ENCODE measurements around the gene DAB1.
"Not testable (repeated sequence)": the region's sequence is repeated elsewhere in the genome, so short reads cannot be mapped to it uniquely, and the experiment has no call there.

DAB1 gene

GRCh38 chr1:57087660-57088059 is 336.2 kb downstream of the DAB1 start:
- not testable (repeated sequence) for DNase-seq (ENCODE audit: low read depth in 1 of 2, low spot score in 1 of 2)

- no peak for DNase-seq (ENCODE audit: low read depth in 1 of 2, low spot score in 1 of 2)
Observed at GRCh38 chr1:57086154-57086553, 337.7 kb downstream of the DAB1 start.

- no peak for DNase-seq (ENCODE audit: low read depth in 1 of 2, low spot score in 1 of 2)
Observed at GRCh38 chr1:57084701-57085100, 339.2 kb downstream of the DAB1 start.

- DNase-seq (ENCODE audit: low read depth in 1 of 2, low spot score in 1 of 2): no peak
Observed at GRCh38 chr1:57082711-57083439, 341.0 kb downstream of the DAB1 start.

- no peak for DNase-seq (ENCODE audit: low read depth in 1 of 2, low spot score in 1 of 2)
Observed at GRCh38 chr1:57079454-57080157, 344.3 kb downstream of the DAB1 start.

GRCh38 chr1:57072401-57073110 is 351.3 kb downstream of the DAB1 start:
- DNase-seq (ENCODE audit: low read depth in 1 of 2, low spot score in 1 of 2): no peak

GRCh38 chr1:57067863-57068262 is 356.0 kb downstream of the DAB1 start:
- no peak for DNase-seq (ENCODE audit: low read depth in 1 of 2, low spot score in 1 of 2)

- DNase-seq (ENCODE audit: low read depth in 1 of 2, low spot score in 1 of 2): no peak
Observed at GRCh38 chr1:57066980-57067610, 356.8 kb downstream of the DAB1 start.

- no peak for DNase-seq (ENCODE audit: low read depth in 1 of 2, low spot score in 1 of 2)
Observed at GRCh38 chr1:57065442-57065841, 358.4 kb downstream of the DAB1 start.

- no peak for DNase-seq (ENCODE audit: low read depth in 1 of 2, low spot score in 1 of 2)
Observed at GRCh38 chr1:57064379-57065140, 359.3 kb downstream of the DAB1 start.

- no peak for DNase-seq (ENCODE audit: low read depth in 1 of 2, low spot score in 1 of 2)
Observed at GRCh38 chr1:57063406-57064125, 360.3 kb downstream of the DAB1 start.

- no peak for DNase-seq (ENCODE audit: low read depth in 1 of 2, low spot score in 1 of 2)
Observed at GRCh38 chr1:57061369-57061768, 362.5 kb downstream of the DAB1 start.

GRCh38 chr1:57060451-57060850 is 363.4 kb downstream of the DAB1 start:
- no peak for DNase-seq (ENCODE audit: low read depth in 1 of 2, low spot score in 1 of 2)

GRCh38 chr1:57058652-57059501 is 365.0 kb downstream of the DAB1 start:
- DNase-seq (ENCODE audit: low read depth in 1 of 2, low spot score in 1 of 2): no peak

GRCh38 chr1:57048856-57049255 is 375.0 kb downstream of the DAB1 start:
- DNase-seq (ENCODE audit: low read depth in 1 of 2, low spot score in 1 of 2): no peak

GRCh38 chr1:57046462-57046861 is 377.4 kb downstream of the DAB1 start:
- DNase-seq (ENCODE audit: low read depth in 1 of 2, low spot score in 1 of 2): no peak

GRCh38 chr1:57041901-57042300 is 382.0 kb downstream of the DAB1 start:
- no peak for DNase-seq (ENCODE audit: low read depth in 1 of 2, low spot score in 1 of 2)

- DNase-seq (ENCODE audit: low read depth in 1 of 2, low spot score in 1 of 2): no peak
Observed at GRCh38 chr1:57040811-57041210, 383.0 kb downstream of the DAB1 start.

Data from activated CD4-positive, alpha-beta T cell treated with anti-CD3 and anti-CD28 coated beads, Interleukin-2, amount 50 U/mL, for 24 hours (primary cell).